Left lobe of liver (tissue), 2 donors: ENCODE results near the gene C22orf39. TPM values are rescaled to one million over a fixed set of nuclear protein-coding genes. Genes with fewer than 3 reads are reported as not detected.
A peak's percentile ranks its signal among the peaks of the same experiment; 100 is the strongest.

Source experiments
- ATAC-seq: fragments of 200-7000 bp; cut with Tn5 transposase; one replicate; pipeline ENCODE4 v1.9.1; 2020; ENCODE audit warnings: mild to moderate bottlenecking, moderate library complexity
- DNase-seq: peaks from one replicate; pipeline ENCODE4 v3.0.0-alpha.2; 2020; ENCODE audit warnings: low spot score
- total RNA-seq: library from RNA; stranded (reverse); gene quantifications from one replicate; pipeline ENCODE4 v1.2.1, GENCODE V29; 2021
- donor health status: DM: no; HTN: no; CAD: no; lungs with moderate emphysema.
- donor health status: DM: no; HTN: yes; CAD: no.

Gene C22orf39
- 12.0 TPM for total RNA-seq

DNA sequence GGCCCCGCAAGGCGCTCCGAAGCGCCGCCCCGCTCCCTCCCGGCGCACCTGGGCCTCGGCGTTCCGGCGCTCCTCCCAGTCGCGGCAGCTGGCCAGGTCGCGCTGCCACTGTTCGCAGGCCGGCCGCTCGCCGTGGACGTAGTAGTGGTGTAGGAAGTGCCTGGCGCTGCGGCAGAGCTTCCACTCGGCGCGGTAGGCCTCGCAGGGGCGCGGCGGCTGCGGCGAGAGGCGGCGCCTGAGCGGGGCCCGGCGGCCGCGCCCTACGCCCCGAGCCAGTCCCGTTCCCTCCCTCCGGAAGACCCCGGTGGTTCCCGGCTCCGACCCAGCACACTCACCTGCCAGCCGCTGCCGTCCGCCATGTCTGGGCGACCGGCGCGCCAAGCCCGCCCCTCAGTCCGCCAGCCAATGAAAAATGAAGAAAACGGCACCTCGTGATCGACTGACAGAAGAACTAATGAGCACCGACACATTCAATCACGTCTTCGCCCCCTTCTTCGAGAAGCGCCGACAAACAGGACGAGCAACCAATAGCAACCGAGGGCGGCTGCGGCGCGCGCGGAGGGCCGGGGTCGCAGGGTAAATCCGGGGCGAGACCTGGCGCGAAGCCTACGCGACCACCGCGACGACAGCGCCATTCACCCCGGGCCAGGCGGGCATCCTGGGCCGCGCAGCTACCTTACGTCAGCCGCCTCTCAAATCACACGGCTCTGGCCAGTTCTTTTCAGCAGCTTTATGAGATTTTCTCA lies at the start of gene C22orf39:
Gene C22orf39 (minus strand): TSS at position 382 of the 746 bp plus-strand sequence. CDS start 23 bp downstream, at position 359.
- DNase-seq (peak; percentile 94), ATAC-seq (peak; percentile 91)

DNA sequence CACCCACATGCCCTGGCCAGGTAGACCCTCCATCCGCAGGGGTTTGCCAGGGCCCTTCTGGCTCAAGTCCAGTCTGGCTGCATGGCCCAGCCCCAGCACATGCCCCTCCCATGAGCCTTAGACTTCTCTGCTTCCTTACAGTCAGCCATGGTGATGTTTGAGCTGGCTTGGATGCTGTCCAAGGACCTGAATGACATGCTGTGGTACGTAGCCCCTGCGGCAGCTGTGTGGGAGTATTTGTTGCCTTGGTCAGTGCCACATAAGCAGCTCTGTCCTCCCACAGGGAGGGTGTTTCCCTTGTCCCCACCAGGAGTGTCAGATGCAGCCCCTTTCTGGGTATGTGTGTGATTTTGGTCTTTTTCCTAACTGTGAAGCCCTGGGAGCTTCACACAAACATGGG lies 49.7 kb upstream of the C22orf39 start:
- ATAC-seq (no peak), DNase-seq (no peak)

DNA sequence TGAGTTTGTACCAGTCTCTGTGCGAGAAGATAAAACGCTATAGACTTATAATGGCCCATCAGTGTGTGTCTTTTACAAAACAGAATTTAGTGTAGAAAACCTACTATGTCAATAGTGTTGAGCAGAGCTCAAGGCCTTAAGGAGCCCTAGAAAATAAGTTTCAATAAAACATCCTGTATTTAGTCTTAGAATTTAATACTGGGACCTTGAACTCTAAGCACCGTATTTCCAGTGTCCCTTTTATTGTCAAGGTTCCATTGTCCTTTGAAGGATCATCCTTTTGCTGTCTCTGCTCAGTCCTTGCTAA lies 48.8 kb upstream of the C22orf39 start:
- no peak for DNase-seq
- no peak for ATAC-seq

DNA sequence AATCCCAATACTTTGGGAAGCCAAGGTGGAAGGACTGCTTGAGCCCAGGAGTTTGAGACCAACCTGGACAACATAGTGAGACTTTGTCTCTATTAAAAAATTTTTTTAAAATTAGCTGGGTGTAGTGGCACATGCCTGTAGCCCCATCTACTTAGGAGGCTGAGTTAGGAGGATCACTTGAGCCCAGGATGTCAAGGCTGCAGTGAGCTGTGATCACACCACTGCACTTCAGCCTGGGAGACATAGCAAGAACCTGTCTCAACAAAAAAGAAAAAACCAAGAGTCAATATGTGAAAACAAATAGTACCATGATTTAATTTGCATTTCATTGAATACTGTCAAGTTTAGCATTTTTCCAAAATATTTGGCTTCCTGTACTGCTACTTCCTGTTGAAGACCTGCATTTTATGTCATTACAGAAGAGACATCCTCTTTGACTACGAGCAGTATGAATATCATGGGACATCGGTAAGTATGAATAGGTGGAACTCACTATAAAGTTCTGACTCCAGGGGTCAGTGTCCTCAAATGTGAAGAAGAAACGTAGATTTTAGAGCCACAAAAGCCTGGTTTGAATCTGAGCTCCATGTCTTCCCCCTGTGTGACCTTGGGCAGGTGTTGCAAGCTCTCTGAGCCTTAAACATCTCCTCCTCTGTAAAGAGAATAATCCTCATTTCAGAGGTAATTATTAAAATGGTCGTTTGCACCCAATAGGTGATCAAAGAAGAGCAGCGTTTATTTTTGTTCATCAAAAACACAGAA lies 48.2 kb upstream of the C22orf39 start:
- no peak for DNase-seq

GRCh38 chr22:19494676-19495173 lies 47.2 kb upstream of the C22orf39 start:
- DNase-seq (no peak), ATAC-seq (no peak)

More for the DNA sequence above, 48.2 kb upstream of the C22orf39 start:
- peak; percentile 89 for ATAC-seq

DNA sequence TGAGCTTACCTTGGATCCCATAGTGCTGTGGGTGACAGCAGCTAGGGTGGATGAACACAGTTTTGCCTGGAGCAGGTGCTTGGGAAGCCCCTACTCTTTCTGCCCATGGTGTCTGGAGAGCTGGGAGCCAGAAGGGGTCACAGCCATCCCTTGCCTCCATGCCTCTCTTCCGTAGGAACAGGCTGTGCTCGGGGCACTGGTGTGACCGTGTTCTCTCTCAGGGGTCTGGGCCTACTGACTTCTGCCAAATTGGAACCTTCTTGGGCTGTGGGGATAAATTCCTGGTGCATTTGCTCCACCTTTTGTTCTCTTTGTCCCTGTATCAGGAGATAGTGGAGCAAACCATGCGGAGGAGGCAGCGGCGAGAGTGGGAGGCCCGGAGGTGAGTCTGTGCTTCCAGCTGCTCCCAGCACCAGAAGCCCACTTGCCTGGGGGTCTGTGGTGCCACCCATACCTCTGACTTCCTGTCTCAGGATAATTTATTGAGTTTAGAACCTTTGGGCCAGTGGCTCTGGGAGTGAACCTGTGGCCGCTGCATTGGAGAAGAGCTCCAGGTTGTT lies 46.6 kb upstream of the C22orf39 start:
- DNase-seq (no peak), ATAC-seq (no peak)

GRCh38 chr22:19492504-19493174 lies 45.1 kb upstream of the C22orf39 start:
- DNase-seq: no peak
- ATAC-seq: no peak

GRCh38 chr22:19490628-19491230 lies 43.2 kb upstream of the C22orf39 start:
- no peak for DNase-seq
- ATAC-seq: no peak

DNA sequence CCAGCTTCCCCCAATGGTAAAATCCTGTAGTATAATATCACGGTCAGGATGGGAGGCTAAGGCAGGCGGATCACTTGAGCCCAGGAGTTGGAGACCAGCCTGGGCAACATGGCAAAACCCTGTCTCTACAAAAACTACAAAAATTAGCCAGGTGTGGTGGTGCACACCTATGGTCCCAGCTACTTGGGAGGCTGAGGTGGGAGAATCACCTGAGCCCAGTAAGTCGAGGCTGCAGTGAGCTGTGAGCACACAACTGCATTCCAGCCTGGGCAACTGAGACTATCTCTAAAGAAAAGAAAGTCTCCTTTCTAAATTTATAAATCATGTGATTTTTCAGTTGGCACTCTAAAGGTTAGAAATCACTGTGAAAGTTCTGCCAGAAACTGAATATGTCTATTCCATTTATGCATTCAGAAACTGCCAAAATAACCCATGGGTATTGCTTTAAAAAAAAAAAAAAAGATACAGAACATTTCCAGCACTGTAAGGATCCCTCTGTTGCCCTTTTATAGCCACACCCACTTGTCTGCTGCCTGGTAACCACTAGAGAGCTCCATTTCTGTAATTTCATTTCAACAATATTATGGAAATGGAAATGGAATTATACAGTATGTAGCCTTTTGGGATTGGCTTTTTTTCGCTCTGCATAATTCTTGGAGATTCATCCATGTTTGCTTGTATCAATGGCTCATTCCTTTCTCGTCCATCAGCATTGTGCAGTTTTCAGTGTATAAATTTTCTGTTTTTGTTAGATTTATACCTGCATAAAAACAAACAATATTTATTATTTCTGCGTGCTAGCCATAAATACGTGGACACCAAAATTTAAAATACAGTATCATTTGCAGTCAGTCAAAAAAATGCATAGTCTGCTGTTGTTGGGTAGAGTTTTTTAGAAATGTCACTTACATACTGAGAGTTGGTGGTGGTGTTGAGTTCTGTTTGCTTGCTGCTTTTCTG lies 41.7 kb upstream of the C22orf39 start:
- ATAC-seq (peak; percentile 65), DNase-seq (no peak)

- ATAC-seq (no peak), DNase-seq (no peak)
These were observed 40.8 kb upstream of the C22orf39 start for GRCh38 chr22:19488285-19488684.

DNA sequence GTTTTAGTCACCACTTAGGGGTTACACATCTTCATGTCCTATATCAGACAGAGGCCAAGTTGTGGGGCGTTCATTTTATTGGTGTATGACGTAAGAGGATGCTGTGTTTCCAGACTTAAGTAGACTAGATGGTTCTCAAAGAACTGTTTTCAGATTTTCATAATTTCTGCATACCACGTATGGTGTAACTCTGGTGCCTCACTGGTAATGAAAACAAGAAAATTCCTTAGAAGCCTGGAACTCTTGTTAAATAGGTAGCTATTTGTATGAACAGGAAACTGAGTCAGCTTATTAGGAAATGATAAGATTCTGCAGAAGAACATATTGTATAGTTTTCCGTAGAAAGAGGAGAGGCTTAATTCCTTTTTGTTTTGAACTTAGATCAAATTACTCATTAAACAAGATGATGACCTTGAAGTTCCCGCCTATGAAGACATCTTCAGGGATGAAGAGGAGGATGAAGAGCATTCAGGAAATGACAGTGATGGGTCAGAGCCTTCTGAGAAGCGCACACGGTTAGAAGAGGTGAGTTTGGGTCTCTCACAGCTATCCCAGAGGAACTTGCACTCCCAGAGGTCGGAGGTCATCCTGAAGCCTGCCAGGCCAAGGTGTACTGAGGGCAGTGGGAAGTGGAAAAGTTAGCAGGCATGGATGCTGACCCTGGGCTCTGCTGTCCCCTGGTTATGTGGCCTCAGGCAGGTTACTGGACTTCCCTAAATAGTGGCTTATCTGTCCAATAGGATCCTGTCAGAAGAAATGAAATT lies 36.2 kb upstream of the C22orf39 start:
- ATAC-seq (no peak), DNase-seq (no peak)

DNA sequence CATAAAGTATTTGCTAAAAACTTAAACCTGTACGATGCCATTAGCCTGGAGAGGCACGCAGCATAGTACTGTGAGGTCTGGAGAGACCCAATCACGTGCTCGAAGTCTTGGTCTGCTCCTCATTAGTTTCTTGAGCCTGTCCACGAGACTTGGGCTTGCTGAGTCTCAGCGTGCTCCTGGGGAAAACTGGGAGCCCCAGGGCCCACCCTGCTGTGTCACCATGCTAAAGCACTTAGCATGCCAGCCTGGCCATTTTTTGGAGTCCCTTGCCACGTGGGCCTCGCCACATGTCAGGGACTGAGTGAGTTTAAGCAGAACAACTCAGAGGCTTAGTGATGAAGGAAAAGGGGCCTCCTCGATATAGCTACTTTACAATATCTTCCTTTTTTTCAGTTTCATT lies 34.8 kb upstream of the C22orf39 start:
- ATAC-seq: no peak
- no peak for DNase-seq

DNA sequence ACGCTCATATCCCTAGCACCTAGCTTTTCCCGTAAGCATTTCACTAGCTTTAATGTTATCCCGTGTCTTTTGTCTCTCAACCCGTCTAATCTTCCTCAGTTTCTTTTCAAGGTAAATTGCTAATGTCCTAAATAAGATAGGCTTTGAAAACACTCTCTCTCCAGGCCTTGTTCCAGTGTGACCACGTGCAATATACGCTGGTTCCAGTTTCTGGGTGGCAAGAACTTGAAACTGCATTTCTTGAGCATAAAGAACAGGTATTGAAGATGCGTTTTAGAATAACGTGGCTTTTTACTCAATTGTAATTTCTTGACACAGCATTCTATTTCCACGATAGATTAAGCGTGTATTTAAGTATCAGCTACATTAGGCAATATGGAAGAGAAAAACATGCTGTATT lies 33.3 kb upstream of the C22orf39 start:
- no peak for DNase-seq
- no peak for ATAC-seq

DNA sequence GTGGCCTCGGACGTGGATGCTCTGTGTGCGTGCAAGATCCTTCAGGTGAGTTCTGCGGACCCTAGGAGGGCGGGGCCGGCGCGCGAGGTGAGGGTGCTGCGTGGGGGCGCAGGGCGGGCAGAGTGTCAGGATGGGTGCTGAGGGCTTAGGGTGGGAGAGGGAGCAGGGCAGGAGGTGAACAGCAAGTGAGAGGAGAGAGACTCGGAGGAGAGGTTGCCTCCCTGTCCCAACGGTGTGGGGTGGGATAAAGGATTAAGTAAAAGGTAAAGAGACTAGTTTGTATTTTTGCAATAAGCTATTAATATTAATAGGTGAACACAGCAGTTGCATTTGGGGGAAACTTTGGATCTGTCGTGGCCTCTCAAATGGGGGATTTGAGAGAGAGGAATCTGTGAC lies 32.7 kb upstream of the C22orf39 start:
- no peak for ATAC-seq

GRCh38 chr22:19479355-19480172 lies 32.1 kb upstream of the C22orf39 start, which contains the start of gene CDC45:
Gene CDC45, plus strand, starts transcription at chr22:19479920. Its CDS starts 49 bp downstream, at chr22:19479969.
- DNase-seq: peak; percentile 97
- peak; percentile 88 for ATAC-seq

More for the DNA sequence above, 32.7 kb upstream of the C22orf39 start:
- DNase-seq: no peak

DNA sequence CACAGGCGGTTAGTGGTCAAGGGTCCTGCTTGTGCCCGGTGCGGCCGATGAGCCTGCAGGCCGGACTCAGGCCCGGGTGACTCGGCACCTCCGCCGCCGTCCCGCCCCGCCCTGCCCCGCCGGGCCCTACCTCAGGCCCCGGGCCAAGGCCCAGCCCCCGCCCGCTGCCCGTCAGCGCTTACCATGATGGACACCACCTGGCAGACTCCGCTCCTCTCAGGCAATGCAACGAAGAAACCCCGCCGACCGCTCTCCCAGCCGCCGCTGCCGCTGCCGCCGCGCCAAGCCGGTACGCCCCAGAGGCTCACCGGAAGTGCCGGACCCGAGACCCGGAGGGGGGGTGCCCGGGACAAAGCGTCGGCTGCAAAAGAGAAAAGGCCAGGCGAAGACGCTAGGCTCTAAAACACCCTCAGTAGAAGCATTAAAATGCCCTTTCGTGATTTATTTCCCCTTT lies 31.4 kb upstream of the C22orf39 start, which contains the start of gene UFD1:
Gene UFD1 (minus strand): TSS at position 293 of the 454 bp plus-strand sequence. CDS start 108 bp downstream, at position 185.
- ATAC-seq: peak; percentile 80
- peak; percentile 88 for DNase-seq

- ATAC-seq: peak; percentile 2
- DNase-seq: no peak
These were observed 30.8 kb upstream of the C22orf39 start for GRCh38 chr22:19478045-19478900.
